Hepatocyte (in vitro differentiated cells): ENCODE measurements around the gene GAGE10.
"Not testable (repeated sequence)": the region's sequence is repeated elsewhere in the genome, so short reads cannot be mapped to it uniquely, and the experiment has no call there.

ENCODE experiments used
- CTCF ChIP-seq: fragments of 200-600 bp; sonication (generic); IDR thresholded peaks from 2 replicates; pipeline ENCODE4 v1.5.1; 2016; ENCODE audit warnings: antibody characterized with exemption, mild to moderate bottlenecking; ENCODE audit not compliant: poor library complexity
- EZH2 ChIP-seq: fragments of 200-600 bp; sonication (generic); IDR thresholded peaks from 2 replicates; pipeline ENCODE4 v1.6.1; 2016; ENCODE audit warnings: antibody characterized with exemption, mild to moderate bottlenecking, borderline replicate concordance
- EZH2phosphoT487 ChIP-seq: fragments of 200-600 bp; sonication (generic); IDR thresholded peaks from one replicate; pipeline ENCODE4 v1.6.1; 2018; ENCODE audit warnings: antibody characterized with exemption, mild to moderate bottlenecking, low read depth, moderate library complexity; ENCODE audit not compliant: unreplicated experiment, severe bottlenecking

- TF ChIP-seq CTCF, EZH2phosphoT487, EZH2: not testable (repeated sequence)
Observed at GRCh38 chrX:49307775-49308174, 4.3 kb downstream of the GAGE10 start.
